HS-5 (cell line): ENCODE measurements around the gene SPATA9.

ENCODE experiments used
- DNase-seq: peaks from one replicate; pipeline ENCODE4 v3.0.0-alpha.2; 2012; ENCODE audit warnings: low read depth

SPATA9 gene, protein sequence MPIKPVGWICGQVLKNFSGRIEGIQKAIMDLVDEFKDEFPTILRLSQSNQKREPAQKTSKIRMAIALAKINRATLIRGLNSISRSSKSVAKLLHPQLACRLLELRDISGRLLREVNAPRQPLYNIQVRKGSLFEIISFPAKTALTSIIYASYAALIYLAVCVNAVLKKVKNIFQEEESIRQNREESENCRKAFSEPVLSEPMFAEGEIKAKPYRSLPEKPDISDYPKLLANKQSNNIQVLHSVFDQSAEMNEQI

GRCh38 chr5:95682891-95683290, at the start of gene SPATA9:
SPATA9 (minus strand) TSS chr5:95682991; CDS start chr5:95682854, 137 bp downstream.
- no peak for DNase-seq

- no peak for DNase-seq
Observed at GRCh38 chr5:95731571-95732554, 49.1 kb upstream of the SPATA9 start.

- DNase-seq = peak; percentile 55
Observed at GRCh38 chr5:95730730-95731570, 48.2 kb upstream of the SPATA9 start, which contains the start of gene RHOBTB3. RHOBTB3 (plus strand) TSS chr5:95731336; CDS start chr5:95731683, 347 bp downstream.

- DNase-seq = no peak
Observed at GRCh38 chr5:95730011-95730700, 47.4 kb upstream of the SPATA9 start.

- no peak for DNase-seq
Observed at GRCh38 chr5:95729115-95730010, 46.6 kb upstream of the SPATA9 start.

DNA sequence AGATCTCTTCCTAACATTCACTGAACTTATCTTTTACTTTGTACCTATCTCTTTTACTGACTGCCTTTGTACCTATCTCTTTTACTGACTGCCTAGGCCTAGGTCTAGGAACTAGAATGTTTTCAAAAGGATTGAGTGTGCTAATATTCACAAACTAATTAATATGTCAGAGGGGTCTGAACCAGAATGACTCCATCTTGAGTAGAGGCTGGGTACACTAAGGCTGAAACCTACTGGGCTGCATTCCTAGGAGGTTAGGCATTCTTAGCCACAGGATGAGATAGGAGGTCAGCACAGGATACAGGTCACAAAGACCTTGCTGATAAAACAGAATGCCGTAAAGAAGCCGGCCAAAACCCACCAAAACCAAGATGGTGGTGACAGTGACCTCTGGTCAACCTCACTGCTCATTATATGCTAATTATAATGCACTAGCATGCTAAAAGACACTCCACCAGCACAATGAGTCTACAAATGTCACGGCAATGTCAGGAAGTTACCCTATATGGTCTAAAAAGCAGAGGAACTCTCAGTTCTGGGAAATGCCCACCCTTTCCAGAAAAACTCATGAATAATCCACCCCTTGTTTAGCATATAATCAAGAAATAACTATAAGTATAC, 45.8 kb upstream of the SPATA9 start:
- DNase-seq = no peak

- DNase-seq = no peak
Observed at GRCh38 chr5:95727764-95728191, 45.0 kb upstream of the SPATA9 start.

GRCh38 chr5:95726811-95727763, 44.3 kb upstream of the SPATA9 start:
- DNase-seq = no peak

DNA sequence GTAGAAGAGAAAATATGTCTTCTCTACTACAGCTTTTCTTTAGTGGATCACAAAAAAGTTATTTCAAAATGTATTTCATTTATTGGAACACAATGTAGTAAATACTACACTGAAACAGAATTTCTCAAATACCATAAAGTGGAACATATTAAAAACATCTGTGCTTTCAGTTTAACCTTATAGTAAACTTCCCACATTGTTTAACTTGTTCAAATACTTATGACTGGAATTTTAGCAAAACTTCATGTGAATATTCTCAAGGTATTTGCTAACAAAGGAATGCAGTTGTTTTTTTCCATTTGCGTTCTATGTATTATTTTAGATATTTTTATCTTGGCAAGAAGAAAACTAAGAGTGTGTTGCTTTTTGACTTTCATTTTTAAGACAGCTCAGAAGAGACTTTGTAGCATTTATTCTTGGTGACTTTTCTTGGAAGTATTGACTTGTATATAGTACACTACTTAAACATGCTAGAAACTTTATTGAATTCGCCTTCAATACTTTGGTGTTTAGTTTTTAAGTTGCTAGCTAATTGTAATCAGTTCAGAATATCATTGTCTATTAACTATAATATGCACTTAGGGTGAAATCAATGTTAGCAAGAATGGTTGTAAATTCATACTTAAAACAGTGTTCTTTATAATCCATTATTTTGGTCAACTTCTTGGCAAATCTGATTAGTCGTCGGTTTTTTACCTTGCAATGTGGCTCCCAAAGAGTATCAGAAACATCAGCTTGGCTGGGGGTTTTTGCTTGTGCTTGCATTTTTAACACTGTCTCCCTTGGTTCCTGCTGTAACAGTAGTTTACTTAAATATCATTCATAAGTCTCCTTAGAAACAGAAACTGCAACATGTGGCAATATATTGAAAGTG, 43.4 kb upstream of the SPATA9 start:
- peak; percentile 24 for DNase-seq

DNA sequence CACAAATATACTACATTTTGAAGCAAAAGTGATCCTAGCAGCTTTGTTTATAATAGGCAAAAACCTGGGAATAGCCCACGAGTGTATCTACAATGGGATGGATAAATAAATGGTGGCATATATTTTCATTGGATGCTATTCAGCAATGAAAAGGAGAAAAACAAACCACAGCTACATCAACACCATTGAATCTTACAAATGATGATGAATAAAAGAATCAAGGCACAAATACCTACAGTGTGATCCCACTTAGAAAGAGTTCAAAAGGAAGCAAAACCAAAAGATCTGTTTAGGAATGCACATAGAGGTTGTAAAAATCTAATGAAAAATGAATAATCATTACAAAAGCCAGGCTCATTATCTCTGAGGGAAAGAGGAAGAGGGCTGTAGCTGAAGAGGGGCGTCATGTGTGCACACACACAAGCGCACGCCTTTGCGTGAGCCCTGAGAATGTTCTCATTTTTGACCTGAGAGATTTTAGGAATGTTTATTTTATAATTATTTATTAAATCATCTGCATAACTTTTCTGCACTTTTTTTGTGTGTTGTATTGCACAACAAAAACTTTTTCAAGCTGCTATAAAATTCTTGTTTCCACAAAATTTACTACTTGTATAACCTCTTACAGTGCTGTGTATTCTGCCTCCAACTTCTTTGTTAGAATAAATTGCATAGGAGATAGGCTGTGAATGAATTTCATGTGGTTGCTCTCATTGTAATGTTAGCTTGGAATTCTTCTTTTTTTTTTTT, 42.5 kb upstream of the SPATA9 start:
- no peak for DNase-seq

DNA sequence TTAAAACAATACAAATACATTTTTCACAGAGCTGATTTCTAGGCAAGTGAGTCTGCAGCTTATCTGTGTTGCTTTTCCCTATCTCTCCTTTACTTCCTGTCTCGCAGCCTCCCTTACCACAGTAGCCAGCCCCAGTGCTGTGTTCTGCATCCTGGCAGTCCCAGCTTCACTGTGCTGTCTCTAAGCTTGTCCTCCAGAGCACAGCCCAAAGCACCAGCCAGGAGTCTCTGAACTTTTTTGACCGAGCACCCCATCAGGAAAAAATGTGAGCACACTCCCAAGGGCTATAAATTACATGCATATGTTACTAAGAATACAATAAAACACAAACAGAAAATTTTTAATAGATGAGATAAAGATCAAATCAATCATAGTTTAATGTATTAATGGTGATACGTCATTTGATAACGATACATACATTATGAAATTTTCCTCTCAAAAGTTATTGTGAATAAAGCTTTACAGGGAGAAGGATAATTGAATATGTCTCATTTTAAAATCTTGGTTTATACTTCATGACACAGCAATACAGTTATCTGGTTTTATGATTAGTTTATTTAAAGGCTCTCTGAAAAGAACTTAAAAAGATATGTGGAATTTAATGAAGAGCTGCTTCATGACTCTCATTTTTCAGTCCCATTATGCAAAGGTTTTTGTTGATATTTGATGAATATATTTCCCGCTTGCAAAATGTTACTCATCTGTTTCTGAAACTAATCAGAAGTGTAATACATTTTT, 41.0 kb upstream of the SPATA9 start:
- DNase-seq = no peak

DNA sequence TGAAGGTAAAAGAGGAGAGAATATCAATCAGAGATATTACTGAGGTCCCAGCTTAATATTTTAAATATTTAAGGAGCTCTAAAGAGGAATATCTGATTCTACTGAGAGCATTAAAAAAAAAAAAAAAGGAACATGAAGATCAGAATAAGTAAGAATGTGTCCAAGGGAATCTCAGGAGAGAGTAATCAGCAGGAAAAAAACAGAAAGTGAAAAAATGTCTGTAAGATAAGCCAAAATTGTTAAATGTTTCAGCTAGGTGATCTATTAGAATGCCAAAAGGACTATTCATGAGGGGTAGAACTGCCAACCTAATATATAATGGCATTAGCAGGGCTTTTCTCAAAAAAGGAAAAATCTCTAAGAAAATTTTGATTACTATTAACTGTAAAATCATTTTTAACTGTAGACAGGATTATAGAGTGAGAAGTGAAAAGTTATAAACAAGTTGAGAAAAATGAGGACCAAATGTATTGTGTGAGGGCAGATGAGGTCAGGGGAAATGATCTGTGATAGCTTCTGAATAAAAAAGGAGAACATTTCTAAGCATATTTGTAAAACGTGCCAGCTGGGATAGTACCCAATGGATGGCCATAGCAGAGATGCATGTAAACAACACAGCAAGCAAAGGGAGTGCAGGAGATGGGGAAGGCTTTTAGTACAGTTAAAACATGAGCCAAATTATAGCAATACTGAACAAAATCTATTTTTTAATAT, 38.9 kb upstream of the SPATA9 start:
- no peak for DNase-seq

DNA sequence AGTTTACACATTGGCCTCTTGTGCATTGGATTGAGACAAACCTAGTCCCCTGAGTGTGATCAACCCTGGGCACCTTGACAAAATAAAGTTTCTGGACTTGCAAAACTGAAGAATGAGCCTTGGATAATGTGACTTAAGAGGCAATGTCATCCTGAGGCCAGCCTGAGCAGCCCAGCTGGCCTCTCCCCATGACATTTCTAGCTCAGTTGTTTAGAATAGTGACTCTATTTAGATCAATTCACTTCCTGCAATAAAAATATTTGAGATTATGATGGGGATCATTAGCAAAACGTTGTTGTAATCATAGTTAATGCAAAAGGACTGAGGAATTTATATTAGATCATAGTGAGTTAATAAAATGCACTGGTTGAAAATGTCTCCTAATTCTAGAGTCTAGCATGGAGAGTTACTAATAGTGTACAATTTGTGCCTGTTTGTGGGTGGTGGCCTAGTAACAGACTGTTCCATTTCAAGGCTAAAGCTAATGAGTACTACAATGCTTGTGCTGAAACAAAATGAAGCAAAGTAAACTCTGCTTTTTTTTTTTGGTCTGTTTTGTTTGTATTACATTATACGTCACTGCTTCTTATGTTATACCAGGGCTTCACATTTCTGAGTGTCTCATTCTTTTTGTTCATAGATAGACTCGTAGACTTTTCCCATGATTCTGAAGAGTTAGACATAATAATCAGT, 37.4 kb upstream of the SPATA9 start:
- no peak for DNase-seq

GRCh38 chr5:95718738-95719137, 35.9 kb upstream of the SPATA9 start:
- DNase-seq = no peak

DNA sequence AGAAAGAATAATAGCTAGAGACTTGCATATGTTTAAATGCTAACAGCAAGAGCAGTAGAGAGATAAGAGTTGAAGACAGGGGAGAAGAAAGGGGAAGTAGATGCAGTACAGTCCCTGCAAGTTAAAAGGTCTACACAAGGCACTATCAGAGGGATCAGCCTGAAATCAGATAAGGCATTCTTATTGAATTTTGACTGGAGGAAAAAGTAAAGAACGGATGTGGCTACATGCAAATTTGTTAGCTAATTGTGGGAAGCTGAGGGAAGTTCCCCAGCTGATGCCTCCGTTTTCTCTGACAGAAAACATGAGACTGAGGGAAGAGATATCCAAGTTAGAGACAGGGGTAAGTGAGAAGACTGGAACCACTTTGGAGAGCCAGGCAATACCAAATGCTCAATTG, 35.4 kb upstream of the SPATA9 start:
- DNase-seq = no peak
